Breast epithelium (tissue), 4 donors: ENCODE measurements around the gene HDAC7. TPM values are rescaled to one million over a fixed set of nuclear protein-coding genes. Genes with fewer than 3 reads are reported as not detected.

ENCODE experiments used
- DNase-seq, 2 donors: peaks; one replicate each; pipeline ENCODE4 v3.0.0-alpha.2; 2019; ENCODE audit warnings: low spot score in 2 of 2
- H3K27ac ChIP-seq, 2 donors: fragments of 200-600 bp; sonication (generic) in 1 of 2; one replicate each; pipeline ENCODE4 v1.5.1; 2016 to 2019; ENCODE audit warnings: mild to moderate bottlenecking in 1 of 2
- H3K27me3 ChIP-seq, 2 donors: fragments of 200-600 bp; sonication (generic) in 1 of 2; one replicate each; pipeline versions ENCODE4 v1.5.1 to v1.6.0; 2017 to 2019; ENCODE audit warnings: control low read depth in 1 of 2, mild to moderate bottlenecking in 1 of 2
- H3K36me3 ChIP-seq: fragments of 200-600 bp; one replicate; pipeline ENCODE4 v1.5.1; 2019
- H3K4me1 ChIP-seq, 2 donors: fragments of 200-600 bp; sonication (generic); one replicate each; pipeline ENCODE4 v1.5.1; 2016 to 2019; ENCODE audit warnings: control low read depth in 1 of 2
- H3K4me3 ChIP-seq, 3 donors: fragments of 200-600 bp; sonication (generic); 1 replicate in 2 of 3; 2 replicates in 1 of 3; pipeline ENCODE4 v1.5.1; 2016 to 2019; ENCODE audit warnings: mild to moderate bottlenecking in 3 of 3, moderate library complexity in 2 of 3
- H3K9me3 ChIP-seq, 2 donors: fragments of 200-600 bp; sonication (generic) in 1 of 2; one replicate each; pipeline ENCODE4 v1.5.1; 2016 to 2019; ENCODE audit warnings: control low read depth in 1 of 2
- CTCF ChIP-seq, 3 donors: fragments of 450-650 bp; IDR thresholded peaks; one replicate each; pipeline ENCODE4 v1.5.1; 2016 to 2017; ENCODE audit warnings: antibody characterized with exemption in 3 of 3, mild to moderate bottlenecking in 3 of 3, moderate library complexity in 3 of 3
- POLR2A ChIP-seq: fragments of 450-650 bp; IDR thresholded peaks from one replicate; pipeline ENCODE4 v1.6.1; 2016; ENCODE audit warnings: antibody characterized with exemption, mild to moderate bottlenecking, moderate library complexity
- POLR2AphosphoS5 ChIP-seq, 3 donors: sonication (generic); formaldehyde crosslinking; IDR thresholded peaks; one replicate each; pipeline ENCODE4 v1.6.1; 2017; ENCODE audit warnings: antibody characterized with exemption in 3 of 3
- intact Hi-C: fragments of 100-400 bp; cut with DNase I; formaldehyde crosslinking; loops from one replicate; pipeline ENCODE4 v1.15.1; 2023; ENCODE audit warnings: low total_unique reads
- total RNA-seq, 3 donors: library from RNA; depleted of rRNA; stranded (reverse); fragments of >200 nt; gene quantifications; one replicate each; pipeline ENCODE4 v1.1.0, GENCODE V29; 2016

The HDAC7 gene
- total RNA-seq, 3 donors from 2014 or later = 37.6 to 77.0 (median 44.9) TPM

GRCh38 chr12:47787596-47788319 is 31.9 kb downstream of the HDAC7 start:
- intact Hi-C loops = no loop called here
- peak overlapping the region; percentile 21 to 88 for H3K27ac ChIP-seq
- no peak for DNase-seq
- TF ChIP-seq POLR2A (no peak), POLR2AphosphoS5 (IDR thresholded peaks at IDR 0.05) (no peak), CTCF (IDR thresholded peaks at IDR 0.05) (no peak)
- peaks cover 10% of the 10 kb centered on the region for H3K36me3 ChIP-seq
- H3K9me3 ChIP-seq = no peaks in the 10 kb centered on the region
- no peaks in the 10 kb centered on the region for H3K27me3 ChIP-seq
- H3K4me1 ChIP-seq = peaks cover 0 to 3% of the 10 kb centered on the region in 2 donors
- no peak overlapping the region for H3K4me3 ChIP-seq

GRCh38 chr12:47786662-47787280 is 32.9 kb downstream of the HDAC7 start:
- Histone ChIP-seq H3K4me1 (peaks cover 0 to 11% of the 10 kb centered on the region in 2 donors), H3K4me3 (no peak overlapping the region), H3K9me3 (no peaks in the 10 kb centered on the region), H3K27me3 (no peaks in the 10 kb centered on the region), H3K36me3 (peaks cover 10% of the 10 kb centered on the region), H3K27ac (peak overlapping the region; percentile 42 to 88)
- intact Hi-C loops = no loop called here
- no peak for DNase-seq
- no peak for TF ChIP-seq CTCF (IDR thresholded peaks at IDR 0.05)
- no peak for TF ChIP-seq POLR2AphosphoS5 (IDR thresholded peaks at IDR 0.05)
- TF ChIP-seq POLR2A = no peak

- no peaks in the 10 kb centered on the region for H3K27me3 ChIP-seq
- no peak for DNase-seq
- peaks cover 5% of the 10 kb centered on the region for H3K36me3 ChIP-seq
- TF ChIP-seq CTCF (IDR thresholded peaks at IDR 0.05) (no peak), POLR2A (no peak), POLR2AphosphoS5 (IDR thresholded peaks at IDR 0.05) (no peak)
- peaks cover 0 to 17% of the 10 kb centered on the region in 2 donors for H3K4me1 ChIP-seq
- peak overlapping the region; percentile 42 to 88 for H3K27ac ChIP-seq
- intact Hi-C loops = no loop called here
- no peaks in the 10 kb centered on the region for H3K9me3 ChIP-seq
- no peak overlapping the region for H3K4me3 ChIP-seq
Measured at GRCh38 chr12:47785887-47786661, 33.6 kb downstream of the HDAC7 start.

GRCh38 chr12:47785036-47785886 is 34.4 kb downstream of the HDAC7 start:
- H3K9me3 ChIP-seq = no peaks in the 10 kb centered on the region
- H3K4me1 ChIP-seq = peaks cover 0 to 19% of the 10 kb centered on the region in 2 donors
- no peaks in the 10 kb centered on the region for H3K27me3 ChIP-seq
- peaks cover 5% of the 10 kb centered on the region for H3K36me3 ChIP-seq
- no peak overlapping the region for H3K4me3 ChIP-seq
- peak overlapping the region; percentile 13 to 88 for H3K27ac ChIP-seq
- DNase-seq = no peak
- TF ChIP-seq CTCF (IDR thresholded peaks at IDR 0.05) (no peak), POLR2AphosphoS5 (IDR thresholded peaks at IDR 0.05) (no peak), POLR2A (no peak)
- intact Hi-C loops = no loop called here
